HG02870 (cell line): Measurements from ENCODE around the gene KNTC1.
"Not testable (repeated sequence)": the region's sequence is repeated elsewhere in the genome, so short reads cannot be mapped to it uniquely, and the experiment has no call there.

ENCODE experiments used
- ATAC-seq: cut with Tn5 transposase; IDR thresholded peaks from one replicate; pipeline ENCODE4 v1.9.1; 2021; ENCODE audit warnings: mild to moderate bottlenecking, moderate library complexity; ENCODE audit not compliant: unreplicated experiment

Gene KNTC1

GRCh38 chr12:122614839-122615238 lies 87.8 kb downstream of the KNTC1 start:
- no peak for ATAC-seq

DNA sequence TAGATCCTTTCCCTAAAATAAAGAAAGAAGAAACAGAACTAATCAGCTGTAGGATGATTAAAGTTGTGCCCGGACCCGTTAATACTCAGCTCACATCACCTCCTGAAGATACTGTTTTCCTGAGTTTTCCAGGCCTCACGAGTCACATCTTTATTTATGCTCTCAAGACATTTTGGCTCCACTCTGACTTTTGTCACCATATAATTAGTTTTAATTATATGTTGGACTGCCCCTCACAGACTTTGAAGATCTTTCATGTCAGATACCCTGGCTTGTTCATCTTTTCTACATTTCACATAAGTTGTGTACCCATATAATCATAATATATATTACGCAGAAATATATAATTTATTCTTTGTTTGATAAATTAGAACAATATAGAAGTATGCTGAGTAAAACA lies 88.7 kb downstream of the KNTC1 start:
- ATAC-seq = no peak

DNA sequence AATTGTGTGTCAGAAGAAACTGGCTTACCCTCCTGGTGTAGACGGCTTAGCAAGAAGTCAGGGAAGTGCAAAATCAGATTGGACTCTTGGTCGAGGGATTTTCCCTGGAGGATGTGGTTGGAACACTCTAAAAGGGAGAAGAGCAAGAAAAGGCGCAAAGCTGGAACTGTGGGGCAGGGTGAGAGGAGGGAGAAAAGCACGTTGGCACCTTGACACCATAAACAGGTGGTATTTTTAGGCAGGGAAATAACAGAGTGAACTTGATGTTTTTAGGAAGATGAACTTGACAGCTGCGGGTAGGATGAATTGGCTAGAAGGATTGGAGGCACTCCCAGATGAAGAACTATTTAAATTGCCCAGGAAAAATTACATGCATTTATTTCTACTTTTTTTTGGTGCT lies 108.4 kb downstream of the KNTC1 start:
- no peak for ATAC-seq

DNA sequence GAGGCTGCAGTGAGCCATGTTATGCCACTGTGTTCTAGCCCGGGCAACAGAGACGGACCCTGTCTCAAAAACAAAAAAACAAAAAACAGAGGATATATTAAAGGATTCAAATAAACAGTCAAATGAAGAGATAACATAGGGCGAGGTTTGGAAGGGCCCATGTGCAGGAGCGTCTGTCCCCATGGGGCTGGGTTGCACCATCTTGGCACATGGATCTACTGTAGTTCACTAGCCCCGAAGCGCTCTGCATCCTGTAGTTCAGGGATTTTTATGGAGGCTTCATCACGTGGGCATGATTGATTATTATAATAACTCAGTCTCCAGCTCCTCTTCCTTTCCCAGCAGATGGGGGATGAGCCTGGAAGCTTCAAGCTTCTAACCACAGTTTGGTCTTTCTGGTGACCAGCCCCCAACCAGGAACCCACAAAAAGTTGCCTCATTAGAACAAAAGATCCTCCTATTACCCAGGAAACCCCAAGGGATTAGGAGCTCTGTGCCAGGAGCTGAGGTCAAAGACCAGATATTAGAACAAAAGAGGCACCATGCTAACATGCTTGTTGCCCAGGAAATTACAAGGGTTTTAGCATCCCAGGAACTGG lies 116.3 kb downstream of the KNTC1 start:
- no peak for ATAC-seq

DNA sequence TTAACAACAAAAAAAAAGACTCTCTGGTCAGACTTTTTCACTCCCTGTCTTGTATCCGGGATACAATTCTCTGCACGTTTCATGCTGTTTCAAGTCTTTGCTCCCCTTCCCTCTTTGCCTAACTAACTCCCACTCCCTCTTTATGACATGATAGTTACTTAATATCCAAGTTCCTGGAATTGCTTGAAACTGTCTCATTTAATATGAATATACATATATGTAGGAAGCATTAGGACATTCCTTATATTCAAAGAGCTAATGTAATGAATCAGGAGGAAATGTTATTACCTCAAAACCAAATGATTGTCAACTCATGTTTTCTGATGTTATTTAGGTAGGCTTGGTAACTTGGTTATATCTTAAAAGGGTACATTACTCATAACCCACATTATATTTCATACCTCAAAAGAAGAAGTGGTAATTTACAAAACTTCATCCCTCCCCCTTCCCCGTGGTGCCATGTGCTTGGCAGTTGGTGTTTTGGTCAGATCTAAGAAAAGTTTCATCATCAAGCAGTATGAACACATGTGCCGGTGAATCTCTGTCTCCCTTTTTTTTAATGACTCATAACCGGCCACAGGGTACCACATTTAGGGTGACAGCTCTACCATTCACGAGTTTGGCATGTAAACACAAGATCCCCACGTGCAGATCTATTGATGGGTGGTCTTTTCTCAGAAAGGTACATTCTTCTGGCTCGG lies 119.6 kb downstream of the KNTC1 start:
- ATAC-seq = peak; percentile 78

DNA sequence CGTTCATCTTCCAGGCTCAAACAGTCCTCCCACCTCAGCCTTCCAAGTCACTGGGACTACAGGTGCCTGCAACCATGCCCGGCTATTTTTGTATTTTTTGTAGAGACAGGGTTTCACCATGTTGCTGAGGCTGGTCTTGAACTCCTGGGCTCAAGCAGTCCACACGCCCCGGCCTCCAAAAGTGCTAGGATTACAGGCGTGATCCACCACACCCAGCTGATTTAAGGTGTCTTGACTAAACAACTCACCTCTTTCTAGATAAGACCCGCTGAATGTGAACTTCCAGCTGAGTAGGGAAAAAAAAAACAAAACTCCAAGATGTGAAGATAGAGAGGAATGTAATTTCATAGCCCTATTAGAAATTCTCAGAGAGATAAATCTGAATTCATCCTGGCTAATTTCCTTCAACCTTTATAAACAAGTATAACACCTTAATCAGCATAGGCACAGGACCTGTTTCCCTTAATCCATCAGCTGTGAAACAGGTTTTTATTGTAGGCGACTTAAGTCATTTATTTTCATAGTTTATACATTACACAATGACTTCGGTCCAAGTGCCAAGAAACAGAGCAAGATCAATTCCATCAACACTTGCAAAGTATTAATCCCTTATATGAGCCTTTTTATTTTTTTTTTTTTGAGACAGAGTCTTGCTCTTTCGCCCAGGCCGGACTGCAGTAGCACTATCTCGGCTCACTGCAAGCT lies 124.6 kb downstream of the KNTC1 start:
- no peak for ATAC-seq

DNA sequence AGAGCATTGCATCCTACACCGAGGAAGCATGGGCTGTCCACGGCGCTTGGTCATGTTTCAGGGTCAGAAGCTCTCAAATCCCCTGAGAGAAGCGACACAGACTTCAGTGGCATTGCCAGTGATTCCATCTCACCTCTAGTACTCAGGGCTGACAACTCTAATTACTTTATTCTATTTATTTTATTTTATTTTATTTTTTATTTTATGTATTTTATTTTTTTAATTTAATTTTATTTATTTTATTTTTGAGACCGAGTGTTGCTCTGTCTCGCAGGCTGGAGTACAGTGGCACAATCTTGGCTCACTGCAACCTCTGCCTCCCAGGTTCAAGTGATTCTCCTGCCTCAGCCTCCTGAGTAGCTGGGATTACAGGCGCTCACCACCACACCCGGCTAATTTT lies 126.2 kb downstream of the KNTC1 start:
- not testable (repeated sequence) for ATAC-seq

- no peak for ATAC-seq
Observed at GRCh38 chr12:122656298-122656697, 129.2 kb downstream of the KNTC1 start.

DNA sequence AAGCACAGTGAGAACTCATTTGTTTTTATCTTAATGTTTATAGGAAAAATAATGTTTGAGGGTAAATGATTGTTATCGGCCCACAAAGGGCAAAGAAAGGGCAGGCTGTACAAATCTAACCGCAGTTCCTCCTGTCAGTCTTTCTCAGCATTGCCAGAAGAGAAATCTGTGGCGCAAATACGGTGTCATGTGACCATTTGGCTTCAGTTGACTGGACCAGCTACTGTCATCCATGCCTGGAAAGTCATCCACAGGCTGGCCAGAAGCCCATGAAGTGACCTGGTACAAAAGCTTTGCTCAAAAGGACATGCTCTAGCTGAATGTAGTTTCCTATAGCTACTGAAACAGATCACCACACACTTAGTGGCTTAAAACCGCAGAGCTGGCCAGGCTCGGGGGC lies 132.5 kb downstream of the KNTC1 start:
- no peak for ATAC-seq

DNA sequence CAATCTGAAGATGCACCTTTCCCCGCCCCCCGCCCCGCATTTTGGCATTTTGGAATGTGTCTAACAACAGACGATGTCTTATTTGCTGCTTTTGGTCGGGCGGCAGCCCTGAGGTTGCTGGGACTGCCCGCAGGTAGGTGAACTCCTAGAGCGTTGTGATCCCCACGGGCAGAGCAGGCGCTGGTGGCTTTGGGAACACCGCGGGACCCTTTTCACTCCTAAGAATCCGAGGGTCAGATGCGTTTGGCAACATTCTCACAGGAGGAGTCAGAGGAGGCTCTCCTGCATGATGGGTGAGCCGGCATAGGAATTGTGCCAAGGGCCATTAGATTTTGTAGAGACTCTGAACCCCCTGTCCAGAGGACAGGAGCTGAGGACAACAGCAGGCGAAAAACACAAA lies 134.2 kb downstream of the KNTC1 start:
- no peak for ATAC-seq

DNA sequence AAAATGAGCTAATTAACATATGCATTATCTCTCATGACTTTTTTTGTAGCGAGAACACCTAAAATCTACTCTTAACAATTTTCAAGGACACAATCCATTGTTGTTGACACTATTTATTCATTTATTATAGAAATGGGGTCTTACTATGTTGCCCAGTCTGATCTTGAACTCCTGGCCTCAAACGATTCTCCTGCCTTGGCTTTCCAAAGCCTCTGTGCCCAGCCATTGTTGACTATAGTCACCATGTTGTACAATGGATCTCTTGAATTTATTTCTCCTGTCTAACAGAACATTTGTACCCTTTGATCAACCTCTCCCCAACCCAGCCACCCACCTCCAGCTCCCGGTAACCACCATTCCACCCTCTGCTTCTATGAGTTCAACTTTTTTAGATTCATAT lies 134.9 kb downstream of the KNTC1 start:
- ATAC-seq = no peak

DNA sequence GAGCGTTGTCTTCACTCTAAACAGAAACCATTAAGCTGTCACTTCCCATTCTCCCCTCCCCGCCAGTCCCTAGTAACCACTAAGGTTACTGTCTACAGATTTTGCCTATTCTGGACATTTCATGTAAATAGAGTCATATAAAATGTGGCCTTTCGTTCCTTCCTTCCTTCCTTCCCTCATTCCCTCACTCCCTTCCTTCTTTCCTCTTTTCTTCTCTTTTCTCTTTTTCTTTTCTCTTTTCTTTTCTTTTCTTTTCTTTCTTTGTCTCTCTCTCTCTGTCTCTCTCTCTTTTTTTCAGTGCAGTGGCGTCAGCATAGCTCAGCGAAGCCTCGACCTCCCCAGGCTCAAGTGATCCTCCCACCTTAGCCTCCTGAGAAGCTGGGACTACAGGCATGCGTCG lies 138.3 kb downstream of the KNTC1 start:
- ATAC-seq = no peak

DNA sequence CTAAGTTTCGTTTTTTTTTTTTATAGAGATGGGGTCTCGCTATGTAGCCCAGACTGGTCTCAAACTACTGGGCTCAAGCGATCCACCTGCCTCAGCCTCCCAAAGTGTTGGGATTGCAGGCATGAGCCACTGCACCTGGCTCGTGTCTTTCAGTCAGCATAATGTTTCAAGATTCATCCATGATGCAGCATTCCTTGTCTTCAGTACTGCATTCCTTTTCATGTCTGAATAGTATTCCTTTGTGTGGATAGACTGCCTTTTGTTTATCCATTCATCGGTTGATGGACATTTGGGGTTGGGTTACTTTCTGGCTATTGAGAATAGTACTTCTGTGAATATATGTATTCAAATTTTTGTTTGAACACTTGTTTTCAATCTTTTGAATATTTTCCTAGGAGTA lies 138.7 kb downstream of the KNTC1 start:
- no peak for ATAC-seq

- ATAC-seq = no peak
Observed at GRCh38 chr12:122668268-122668667, 141.2 kb downstream of the KNTC1 start.

GRCh38 chr12:122669397-122670070 lies 142.5 kb downstream of the KNTC1 start:
- ATAC-seq = no peak

DNA sequence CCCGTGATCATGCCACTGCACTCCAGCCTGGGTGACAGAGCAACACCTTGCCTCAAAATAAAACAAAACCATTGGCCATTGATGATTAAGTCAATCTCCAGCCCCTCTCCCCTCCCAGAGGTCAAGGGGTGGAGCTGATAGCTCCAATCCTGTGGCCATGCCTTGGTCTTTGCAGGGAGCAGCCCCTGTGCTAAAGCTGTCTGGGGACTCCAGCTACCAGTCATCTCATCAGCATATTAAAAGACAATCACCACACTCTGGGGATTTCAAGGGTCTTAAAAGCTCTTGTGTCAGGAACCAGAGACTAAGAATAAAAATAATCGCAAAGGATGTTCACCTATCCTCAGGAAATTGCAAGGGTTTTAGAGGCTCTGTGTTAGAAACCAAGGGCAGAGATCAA lies 145.5 kb downstream of the KNTC1 start:
- ATAC-seq = no peak
